ENCODE results near the gene MAPRE3. TPM values are rescaled to one million over a fixed set of nuclear protein-coding genes. Genes with fewer than 3 reads are reported as not detected.

MAPRE3 gene
- total RNA-seq, 1 donor from 2014 or later: 1.8 TPM

GRCh38 chr2:26978061-26978596, 7.7 kb downstream of the MAPRE3 start:
- no peaks in the 10 kb centered on the region for H3K36me3 Mint-ChIP-seq (ENCODE audit: low read depth)
- intact Hi-C loops (cut with micrococcal nuclease): no loop called here
- H3K27me3 Mint-ChIP-seq (ENCODE audit: low read depth): peaks cover 38% of the 10 kb centered on the region
- no peaks in the 10 kb centered on the region for H3K4me1 Mint-ChIP-seq (ENCODE audit: low read depth)
- H3K9me3 Mint-ChIP-seq: no peaks in the 10 kb centered on the region
- DNase-seq (ENCODE audit: low spot score): no peak
- H3K4me3 Mint-ChIP-seq (ENCODE audit: low read depth): no peak overlapping the region
- no peak overlapping the region for H3K27ac Mint-ChIP-seq

GRCh38 chr2:26979741-26980140, 9.3 kb downstream of the MAPRE3 start:
- Mint-ChIP-seq H3K36me3 (ENCODE audit: low read depth) (no peaks in the 10 kb centered on the region), H3K27me3 (ENCODE audit: low read depth) (peaks cover 29% of the 10 kb centered on the region), H3K27ac (no peak overlapping the region), H3K9me3 (no peaks in the 10 kb centered on the region), H3K4me3 (ENCODE audit: low read depth) (no peak overlapping the region), H3K4me1 (ENCODE audit: low read depth) (no peaks in the 10 kb centered on the region)
- intact Hi-C loops (cut with micrococcal nuclease): no loop called here
- no peak for DNase-seq (ENCODE audit: low spot score)

DNA sequence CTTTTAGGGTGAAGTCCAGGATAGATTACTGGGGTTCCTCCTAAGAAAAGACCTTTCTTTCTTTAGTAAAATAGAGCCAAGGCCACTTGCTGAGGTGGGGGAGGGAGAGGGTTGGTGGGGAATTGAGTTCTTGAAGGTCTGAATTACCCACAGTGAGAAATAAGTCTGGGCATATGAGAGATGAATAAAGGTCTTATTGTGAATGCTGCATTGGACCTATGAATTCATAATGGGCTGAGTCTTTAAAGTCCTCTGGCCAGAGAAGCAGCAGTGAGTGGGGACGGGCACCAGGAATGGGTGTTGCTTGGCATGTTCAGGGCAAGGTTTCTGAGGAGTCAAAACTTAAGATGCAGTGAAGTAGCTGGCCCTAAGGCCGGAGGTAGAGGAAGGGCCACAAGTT, 10.5 kb downstream of the MAPRE3 start:
- Mint-ChIP-seq H3K36me3 (ENCODE audit: low read depth) (no peaks in the 10 kb centered on the region), H3K9me3 (no peaks in the 10 kb centered on the region), H3K4me1 (ENCODE audit: low read depth) (no peaks in the 10 kb centered on the region), H3K27me3 (ENCODE audit: low read depth) (peaks cover 21% of the 10 kb centered on the region), H3K27ac (no peak overlapping the region), H3K4me3 (ENCODE audit: low read depth) (no peak overlapping the region)
- no peak for DNase-seq (ENCODE audit: low spot score)
- intact Hi-C loops (cut with micrococcal nuclease): no loop called here

- Mint-ChIP-seq H3K9me3 (no peaks in the 10 kb centered on the region), H3K4me1 (ENCODE audit: low read depth) (no peaks in the 10 kb centered on the region), H3K36me3 (ENCODE audit: low read depth) (no peaks in the 10 kb centered on the region), H3K27me3 (ENCODE audit: low read depth) (peaks cover 19% of the 10 kb centered on the region), H3K4me3 (ENCODE audit: low read depth) (no peak overlapping the region), H3K27ac (no peak overlapping the region)
- intact Hi-C loops (cut with micrococcal nuclease): no loop called here
- no peak for DNase-seq (ENCODE audit: low spot score)
Observed at GRCh38 chr2:26982102-26982742, 11.8 kb downstream of the MAPRE3 start.

- Mint-ChIP-seq H3K27ac (no peak overlapping the region), H3K4me3 (ENCODE audit: low read depth) (no peak overlapping the region), H3K4me1 (ENCODE audit: low read depth) (no peaks in the 10 kb centered on the region), H3K27me3 (ENCODE audit: low read depth) (peaks cover 13% of the 10 kb centered on the region), H3K36me3 (ENCODE audit: low read depth) (no peaks in the 10 kb centered on the region), H3K9me3 (no peaks in the 10 kb centered on the region)
- intact Hi-C loops (cut with micrococcal nuclease): no loop called here
- DNase-seq (ENCODE audit: low spot score): no peak
Observed at GRCh38 chr2:26983746-26984145, 13.3 kb downstream of the MAPRE3 start.

DNA sequence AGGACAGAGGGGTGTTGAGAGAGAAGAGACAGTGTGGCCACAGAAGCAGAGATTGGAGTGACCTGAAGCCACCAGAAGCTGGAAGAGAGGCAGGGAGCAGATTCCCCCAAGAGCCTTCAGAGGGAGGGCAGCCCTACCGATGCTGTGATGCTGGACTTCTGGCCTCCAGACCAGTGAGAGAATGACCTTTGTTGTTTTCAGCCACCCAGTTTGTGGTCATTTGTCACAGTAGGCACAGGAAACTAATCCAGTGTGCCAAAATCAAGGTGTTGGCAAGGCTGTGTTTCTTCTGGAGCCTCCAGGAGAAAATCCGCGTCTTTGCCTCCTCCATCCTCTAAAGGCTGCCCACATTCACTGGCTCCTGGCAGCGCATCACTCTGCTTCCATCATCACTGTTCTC, 15.4 kb downstream of the MAPRE3 start:
- intact Hi-C loops (cut with micrococcal nuclease): no loop called here
- H3K27me3 Mint-ChIP-seq (ENCODE audit: low read depth): peaks cover 4% of the 10 kb centered on the region
- no peaks in the 10 kb centered on the region for H3K36me3 Mint-ChIP-seq (ENCODE audit: low read depth)
- no peaks in the 10 kb centered on the region for H3K9me3 Mint-ChIP-seq
- H3K4me3 Mint-ChIP-seq (ENCODE audit: low read depth): no peak overlapping the region
- H3K4me1 Mint-ChIP-seq (ENCODE audit: low read depth): no peaks in the 10 kb centered on the region
- DNase-seq (ENCODE audit: low spot score): no peak
- H3K27ac Mint-ChIP-seq: no peak overlapping the region

GRCh38 chr2:26986576-26986975, 16.1 kb downstream of the MAPRE3 start:
- intact Hi-C loops (cut with micrococcal nuclease): no loop called here
- Mint-ChIP-seq H3K9me3 (no peaks in the 10 kb centered on the region), H3K36me3 (ENCODE audit: low read depth) (no peaks in the 10 kb centered on the region), H3K4me3 (ENCODE audit: low read depth) (no peak overlapping the region), H3K27ac (no peak overlapping the region), H3K4me1 (ENCODE audit: low read depth) (no peaks in the 10 kb centered on the region), H3K27me3 (ENCODE audit: low read depth) (peaks cover 2% of the 10 kb centered on the region)
- no peak for DNase-seq (ENCODE audit: low spot score)

- no peaks in the 10 kb centered on the region for H3K9me3 Mint-ChIP-seq
- no peaks in the 10 kb centered on the region for H3K4me1 Mint-ChIP-seq (ENCODE audit: low read depth)
- intact Hi-C loops (cut with micrococcal nuclease): no loop called here
- H3K4me3 Mint-ChIP-seq (ENCODE audit: low read depth): no peak overlapping the region
- DNase-seq (ENCODE audit: low spot score): no peak
- H3K27ac Mint-ChIP-seq: no peak overlapping the region
- H3K27me3 Mint-ChIP-seq (ENCODE audit: low read depth): peaks cover 3% of the 10 kb centered on the region
- H3K36me3 Mint-ChIP-seq (ENCODE audit: low read depth): no peaks in the 10 kb centered on the region
Observed at GRCh38 chr2:26988058-26988860, 17.8 kb downstream of the MAPRE3 start.

DNA sequence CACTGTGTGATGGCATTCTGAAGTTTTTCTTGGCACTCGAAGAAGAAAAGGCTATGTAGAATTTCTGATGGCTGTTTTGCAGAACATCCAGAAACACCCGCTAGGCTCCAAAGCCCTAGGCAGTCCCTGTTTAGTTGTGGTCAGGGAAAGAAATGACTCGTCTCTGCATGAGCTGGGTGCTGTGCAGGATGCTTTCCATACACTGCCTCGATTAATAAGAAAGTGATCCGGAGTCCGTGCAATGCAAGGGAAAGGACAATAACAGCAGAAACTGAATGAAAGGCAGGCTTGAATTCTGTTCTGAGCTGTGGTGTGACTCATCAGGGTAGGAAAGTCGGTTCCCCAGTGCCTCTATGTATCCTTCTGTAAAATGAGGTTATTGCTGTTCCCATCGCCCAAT, 18.7 kb downstream of the MAPRE3 start:
- intact Hi-C loops (cut with micrococcal nuclease): no loop called here
- Mint-ChIP-seq H3K4me3 (ENCODE audit: low read depth) (no peak overlapping the region), H3K4me1 (ENCODE audit: low read depth) (no peaks in the 10 kb centered on the region), H3K27me3 (ENCODE audit: low read depth) (peaks cover 3% of the 10 kb centered on the region), H3K36me3 (ENCODE audit: low read depth) (no peaks in the 10 kb centered on the region), H3K27ac (no peak overlapping the region), H3K9me3 (no peaks in the 10 kb centered on the region)
- DNase-seq (ENCODE audit: low spot score): no peak

DNA sequence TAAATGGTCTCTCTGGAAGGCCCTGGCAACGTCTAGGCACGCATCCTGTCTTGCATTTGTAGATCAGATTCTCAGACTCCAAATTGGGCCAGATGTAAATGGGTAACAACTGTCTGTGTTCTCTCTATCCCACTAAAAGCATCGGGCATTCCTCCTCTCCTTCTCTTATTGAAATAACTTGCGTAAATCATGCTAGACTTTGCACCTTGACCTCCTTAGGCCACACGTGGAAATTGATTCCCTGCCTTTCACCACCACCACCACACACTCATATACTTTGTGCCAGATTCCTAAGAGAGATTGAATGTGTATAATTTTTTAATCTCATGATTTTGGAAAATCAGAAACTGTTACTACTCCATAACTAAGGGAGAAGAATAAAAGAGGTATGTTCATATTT, 21.3 kb downstream of the MAPRE3 start:
- no peak overlapping the region for H3K4me3 Mint-ChIP-seq (ENCODE audit: low read depth)
- H3K36me3 Mint-ChIP-seq (ENCODE audit: low read depth): no peaks in the 10 kb centered on the region
- no peaks in the 10 kb centered on the region for H3K9me3 Mint-ChIP-seq
- peaks cover 3% of the 10 kb centered on the region for H3K27me3 Mint-ChIP-seq (ENCODE audit: low read depth)
- H3K4me1 Mint-ChIP-seq (ENCODE audit: low read depth): no peaks in the 10 kb centered on the region
- no peak for DNase-seq (ENCODE audit: low spot score)
- intact Hi-C loops (cut with micrococcal nuclease): no loop called here
- H3K27ac Mint-ChIP-seq: no peak overlapping the region

- no peaks in the 10 kb centered on the region for H3K36me3 Mint-ChIP-seq (ENCODE audit: low read depth)
- no peak overlapping the region for H3K4me3 Mint-ChIP-seq (ENCODE audit: low read depth)
- H3K27me3 Mint-ChIP-seq (ENCODE audit: low read depth): peaks cover 6% of the 10 kb centered on the region
- no peaks in the 10 kb centered on the region for H3K4me1 Mint-ChIP-seq (ENCODE audit: low read depth)
- DNase-seq (ENCODE audit: low spot score): no peak
- intact Hi-C loops (cut with micrococcal nuclease): no loop called here
- no peak overlapping the region for H3K27ac Mint-ChIP-seq
- H3K9me3 Mint-ChIP-seq: no peaks in the 10 kb centered on the region
Observed at GRCh38 chr2:26993768-26994167, 23.3 kb downstream of the MAPRE3 start.

- H3K4me3 Mint-ChIP-seq (ENCODE audit: low read depth): no peak overlapping the region
- peaks cover 8% of the 10 kb centered on the region for H3K27me3 Mint-ChIP-seq (ENCODE audit: low read depth)
- intact Hi-C loops (cut with micrococcal nuclease): no loop called here
- H3K4me1 Mint-ChIP-seq (ENCODE audit: low read depth): no peaks in the 10 kb centered on the region
- no peaks in the 10 kb centered on the region for H3K9me3 Mint-ChIP-seq
- no peak overlapping the region for H3K27ac Mint-ChIP-seq
- DNase-seq (ENCODE audit: low spot score): no peak
- H3K36me3 Mint-ChIP-seq (ENCODE audit: low read depth): no peaks in the 10 kb centered on the region
Observed at GRCh38 chr2:26994983-26995382, 24.5 kb downstream of the MAPRE3 start.

DNA sequence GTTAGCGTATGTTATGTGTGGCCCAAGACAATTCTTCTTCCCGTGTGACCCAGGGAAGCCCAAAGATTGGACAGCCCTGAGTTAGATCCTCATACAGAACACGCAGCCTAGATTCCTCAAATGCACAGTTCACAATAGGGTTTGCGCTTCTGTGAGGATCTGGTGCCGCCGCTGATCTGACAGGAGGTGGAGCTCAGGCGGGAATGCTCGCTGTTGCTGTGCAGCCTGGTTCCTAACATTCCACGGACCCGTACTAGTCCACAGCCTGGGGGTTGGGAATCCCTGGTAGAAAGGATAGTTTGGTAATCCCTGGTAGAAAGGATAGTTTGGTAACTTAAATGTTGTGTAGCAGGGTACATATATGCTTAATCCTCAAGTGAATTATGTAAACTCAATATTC, 27.0 kb downstream of the MAPRE3 start:
- Mint-ChIP-seq H3K36me3 (ENCODE audit: low read depth) (no peaks in the 10 kb centered on the region), H3K27ac (no peak overlapping the region), H3K9me3 (no peaks in the 10 kb centered on the region), H3K4me1 (ENCODE audit: low read depth) (no peaks in the 10 kb centered on the region), H3K27me3 (ENCODE audit: low read depth) (peaks cover 12% of the 10 kb centered on the region), H3K4me3 (ENCODE audit: low read depth) (no peak overlapping the region)
- intact Hi-C loops (cut with micrococcal nuclease): no loop called here
- DNase-seq (ENCODE audit: low spot score): no peak
